Measurements from ENCODE around the gene EEFSEC.

GRCh38 chr3:128180913-128181312 is 27.6 kb downstream of the EEFSEC start:
- TF ChIP-seq, protein P1, sequence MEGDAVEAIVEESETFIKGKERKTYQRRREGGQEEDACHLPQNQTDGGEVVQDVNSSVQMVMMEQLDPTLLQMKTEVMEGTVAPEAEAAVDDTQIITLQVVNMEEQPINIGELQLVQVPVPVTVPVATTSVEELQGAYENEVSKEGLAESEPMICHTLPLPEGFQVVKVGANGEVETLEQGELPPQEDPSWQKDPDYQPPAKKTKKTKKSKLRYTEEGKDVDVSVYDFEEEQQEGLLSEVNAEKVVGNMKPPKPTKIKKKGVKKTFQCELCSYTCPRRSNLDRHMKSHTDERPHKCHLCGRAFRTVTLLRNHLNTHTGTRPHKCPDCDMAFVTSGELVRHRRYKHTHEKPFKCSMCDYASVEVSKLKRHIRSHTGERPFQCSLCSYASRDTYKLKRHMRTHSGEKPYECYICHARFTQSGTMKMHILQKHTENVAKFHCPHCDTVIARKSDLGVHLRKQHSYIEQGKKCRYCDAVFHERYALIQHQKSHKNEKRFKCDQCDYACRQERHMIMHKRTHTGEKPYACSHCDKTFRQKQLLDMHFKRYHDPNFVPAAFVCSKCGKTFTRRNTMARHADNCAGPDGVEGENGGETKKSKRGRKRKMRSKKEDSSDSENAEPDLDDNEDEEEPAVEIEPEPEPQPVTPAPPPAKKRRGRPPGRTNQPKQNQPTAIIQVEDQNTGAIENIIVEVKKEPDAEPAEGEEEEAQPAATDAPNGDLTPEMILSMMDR (IDR thresholded peaks at IDR 0.05; ENCODE audit: low read depth, low read length) = no peak
- no peak for TF ChIP-seq EZH2phosphoT487 (IDR thresholded peaks at IDR 0.05; ENCODE audit: low read depth)

Data from OCI-LY3 (cell line).